DMS114 treated with DMSO at 0.1 percent for 48 hours (cell line): ENCODE measurements around the gene GOLGA3.
"Not testable (repeated sequence)": the region's sequence is repeated elsewhere in the genome, so short reads cannot be mapped to it uniquely, and the experiment has no call there.

Experiments
- DNase-seq: peaks from one replicate; lab custom pipeline; 2025; ENCODE audit not compliant: unreplicated experiment; lab: John Stamatoyannopoulos, UW

Gene GOLGA3

GRCh38 chr12:132754160-132754932 is 74.3 kb downstream of the GOLGA3 start:
- DNase-seq, result no peak

- not testable (repeated sequence) for DNase-seq
These were observed 75.0 kb downstream of the GOLGA3 start for GRCh38 chr12:132753670-132754069.

- DNase-seq, result no peak
These were observed 80.3 kb downstream of the GOLGA3 start for GRCh38 chr12:132748319-132748718.

- no peak for DNase-seq
These were observed 80.8 kb downstream of the GOLGA3 start for GRCh38 chr12:132747896-132748295.

- no peak for DNase-seq
These were observed 81.3 kb downstream of the GOLGA3 start for GRCh38 chr12:132747395-132747794.

- DNase-seq, result no peak
These were observed 82.1 kb downstream of the GOLGA3 start for GRCh38 chr12:132746613-132747012.

GRCh38 chr12:132743831-132744230 is 84.8 kb downstream of the GOLGA3 start:
- DNase-seq, result no peak

GRCh38 chr12:132741620-132742019 is 87.0 kb downstream of the GOLGA3 start:
- DNase-seq, result no peak

- no peak for DNase-seq
These were observed 88.0 kb downstream of the GOLGA3 start for GRCh38 chr12:132740652-132741051.

- no peak for DNase-seq
These were observed 88.4 kb downstream of the GOLGA3 start for GRCh38 chr12:132740313-132740646.

- no peak for DNase-seq
These were observed 88.9 kb downstream of the GOLGA3 start for GRCh38 chr12:132739600-132740312.

- DNase-seq, result no peak
These were observed 91.8 kb downstream of the GOLGA3 start for GRCh38 chr12:132736913-132737312.

- no peak for DNase-seq
These were observed 92.3 kb downstream of the GOLGA3 start for GRCh38 chr12:132736378-132736777.

GRCh38 chr12:132735496-132735895 is 93.2 kb downstream of the GOLGA3 start:
- no peak for DNase-seq

- DNase-seq, result no peak
These were observed 94.5 kb downstream of the GOLGA3 start for GRCh38 chr12:132734206-132734605.

GRCh38 chr12:132731574-132731973 is 97.1 kb downstream of the GOLGA3 start:
- no peak for DNase-seq

- DNase-seq, result no peak
These were observed 98.3 kb downstream of the GOLGA3 start for GRCh38 chr12:132730353-132730752.

GRCh38 chr12:132729541-132730320 is 98.9 kb downstream of the GOLGA3 start:
- no peak for DNase-seq

GRCh38 chr12:132728502-132728901 is 100.2 kb downstream of the GOLGA3 start:
- no peak for DNase-seq

- no peak for DNase-seq
These were observed 101.4 kb downstream of the GOLGA3 start for GRCh38 chr12:132727091-132727794.

- DNase-seq, result no peak
These were observed 102.3 kb downstream of the GOLGA3 start for GRCh38 chr12:132726386-132726785.
